GM21717 (cell line): ENCODE measurements around the gene CEACAM8.
"Not testable (repeated sequence)": the region's sequence is repeated elsewhere in the genome, so short reads cannot be mapped to it uniquely, and the experiment has no call there.

Experiments
- ATAC-seq: cut with Tn5 transposase; IDR thresholded peaks from one replicate; pipeline ENCODE4 v1.9.1; 2021; ENCODE audit warnings: mild to moderate bottlenecking, moderate library complexity; ENCODE audit not compliant: unreplicated experiment

CEACAM8 gene

GRCh38 chr19:42546831-42547500, 47.8 kb downstream of the CEACAM8 start:
- ATAC-seq, result no peak

DNA sequence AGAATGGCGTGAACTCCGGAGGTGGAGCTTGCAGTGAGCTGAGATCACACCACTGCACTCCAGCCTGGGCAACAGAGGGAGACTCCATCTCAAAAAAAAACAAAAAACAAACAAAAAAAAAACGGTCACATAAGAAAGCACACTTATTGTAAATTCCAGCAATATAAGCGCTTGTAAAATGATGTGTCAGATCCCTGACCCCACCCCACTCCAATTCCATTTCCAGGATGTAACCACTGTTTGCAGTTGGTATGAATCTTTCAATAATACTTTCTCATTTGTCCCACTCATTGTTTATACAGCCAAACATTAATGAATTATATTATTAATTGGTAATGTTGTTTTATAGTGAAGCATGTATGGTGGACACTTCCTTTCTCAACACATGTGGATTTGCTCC, 50.6 kb downstream of the CEACAM8 start:
- ATAC-seq, result no peak

DNA sequence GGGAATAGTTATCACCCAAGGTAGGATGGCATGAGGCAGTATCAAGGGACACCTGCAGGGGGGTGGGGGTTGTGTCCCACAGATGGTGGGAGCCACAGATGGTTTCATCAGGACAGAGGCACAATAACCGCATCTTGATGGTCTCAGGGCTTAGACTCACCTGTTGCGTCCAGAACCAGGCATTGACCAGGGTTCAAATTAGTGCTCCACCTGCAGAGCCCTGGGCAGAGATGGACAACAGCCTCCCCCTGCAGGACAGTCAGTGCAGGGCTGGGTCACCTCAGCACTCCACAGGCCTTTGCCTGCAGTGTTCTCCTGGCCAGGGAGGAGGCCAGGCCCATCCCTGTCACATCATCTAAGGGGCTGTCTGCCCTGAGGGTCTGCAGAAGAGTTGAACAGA, 51.9 kb downstream of the CEACAM8 start:
- no peak for ATAC-seq

DNA sequence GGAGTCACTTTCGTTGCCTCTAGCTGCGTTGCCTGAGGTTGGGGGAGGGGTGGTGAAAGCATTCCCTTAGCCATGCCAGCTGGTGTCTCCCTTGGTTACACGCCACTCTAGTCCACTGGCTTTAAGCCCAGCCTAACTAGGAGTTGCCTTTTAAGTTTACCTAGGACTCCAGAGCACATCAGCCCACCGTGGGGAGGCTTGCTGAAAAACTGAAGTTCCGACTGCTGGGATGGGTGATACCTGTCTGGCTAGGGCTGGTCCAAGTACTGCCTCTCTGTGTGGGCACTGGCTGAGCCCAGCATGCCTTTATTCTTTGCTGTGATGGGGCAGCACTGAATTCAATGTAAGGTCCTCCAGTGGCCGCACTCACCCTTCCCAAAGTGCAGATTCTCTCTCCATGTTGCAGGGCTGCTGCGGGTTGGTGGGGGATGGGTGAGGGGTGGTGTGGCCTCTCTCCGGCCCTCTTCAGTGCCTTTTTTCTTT, 54.6 kb downstream of the CEACAM8 start:
- no peak for ATAC-seq

DNA sequence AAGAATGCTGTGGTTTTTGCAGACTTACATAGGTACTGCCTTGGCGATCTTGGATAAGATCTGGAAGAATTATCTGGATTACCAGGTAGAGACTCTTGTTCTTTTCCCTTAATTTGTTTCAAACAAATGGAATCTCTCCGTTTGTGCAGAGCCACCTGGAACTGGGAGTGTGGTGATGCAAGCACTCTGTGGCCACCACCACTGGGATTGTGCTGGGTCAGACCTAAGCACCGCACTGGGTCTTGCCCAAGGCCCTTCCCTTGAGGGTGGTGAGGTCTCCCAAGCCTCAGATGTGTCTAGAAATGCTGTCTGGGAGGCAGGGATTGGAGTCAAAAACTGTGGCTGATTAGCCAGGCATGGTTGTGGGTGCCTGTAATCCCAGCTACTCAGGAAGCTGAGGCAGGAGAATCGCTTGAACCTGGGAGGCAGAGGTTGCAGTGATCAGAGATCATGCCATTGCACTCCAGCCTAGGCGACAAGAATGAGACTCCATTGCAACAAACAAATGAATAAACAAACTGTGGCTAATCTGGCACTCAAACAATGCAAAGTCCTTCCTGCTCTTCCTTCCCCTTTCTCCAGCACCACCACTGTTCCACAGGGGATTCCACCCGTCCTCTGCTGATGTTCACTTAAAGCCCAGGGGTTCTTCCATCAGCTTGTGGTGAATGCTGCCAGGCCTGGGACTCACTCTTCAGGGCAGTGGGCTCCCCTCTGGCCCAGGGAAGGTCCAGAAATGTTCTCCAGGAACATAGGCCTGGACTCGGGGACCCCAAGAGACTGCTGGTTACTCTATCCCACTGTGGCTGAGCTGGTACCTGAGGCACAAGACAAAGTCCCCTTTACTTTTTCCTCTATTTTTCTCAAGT, 55.6 kb downstream of the CEACAM8 start:
- ATAC-seq, result no peak

DNA sequence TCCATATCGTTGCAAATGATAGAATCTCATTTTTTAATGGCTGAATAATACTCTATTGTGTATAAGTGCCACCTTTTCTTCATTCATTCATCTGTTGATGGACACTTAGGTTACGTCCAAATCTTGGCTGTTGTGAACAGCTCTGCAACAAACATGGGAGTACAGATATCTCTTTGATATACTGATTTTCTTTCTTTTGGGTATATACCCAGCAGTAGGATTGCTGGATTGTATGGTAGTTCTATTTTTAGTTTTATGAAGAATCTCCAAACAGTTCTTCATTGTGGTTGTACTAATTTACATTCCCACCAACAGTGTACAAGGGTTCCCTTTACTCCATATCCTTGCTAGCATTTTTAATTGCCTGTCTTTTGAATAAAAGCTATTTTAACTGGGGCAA, 59.4 kb downstream of the CEACAM8 start:
- not testable (repeated sequence) for ATAC-seq

- no peak for ATAC-seq
These were observed 60.3 kb downstream of the CEACAM8 start for GRCh38 chr19:42534391-42534790.

- ATAC-seq, result no peak
These were observed 61.8 kb downstream of the CEACAM8 start for GRCh38 chr19:42532891-42533290.

- no peak for ATAC-seq
These were observed 63.4 kb downstream of the CEACAM8 start for GRCh38 chr19:42531313-42531712.
